ENCODE measurements around the gene FDXACB1. TPM values are rescaled to one million over a fixed set of nuclear protein-coding genes. Genes with fewer than 3 reads are reported as not detected.

Gene FDXACB1
- total and polyA plus RNA-seq, 9 of the 15 experiments (the other 6 are each of a cell fraction or from before 2014, with no cell fraction given), result 3.2 to 7.5 (median 5.3) TPM

DNA sequence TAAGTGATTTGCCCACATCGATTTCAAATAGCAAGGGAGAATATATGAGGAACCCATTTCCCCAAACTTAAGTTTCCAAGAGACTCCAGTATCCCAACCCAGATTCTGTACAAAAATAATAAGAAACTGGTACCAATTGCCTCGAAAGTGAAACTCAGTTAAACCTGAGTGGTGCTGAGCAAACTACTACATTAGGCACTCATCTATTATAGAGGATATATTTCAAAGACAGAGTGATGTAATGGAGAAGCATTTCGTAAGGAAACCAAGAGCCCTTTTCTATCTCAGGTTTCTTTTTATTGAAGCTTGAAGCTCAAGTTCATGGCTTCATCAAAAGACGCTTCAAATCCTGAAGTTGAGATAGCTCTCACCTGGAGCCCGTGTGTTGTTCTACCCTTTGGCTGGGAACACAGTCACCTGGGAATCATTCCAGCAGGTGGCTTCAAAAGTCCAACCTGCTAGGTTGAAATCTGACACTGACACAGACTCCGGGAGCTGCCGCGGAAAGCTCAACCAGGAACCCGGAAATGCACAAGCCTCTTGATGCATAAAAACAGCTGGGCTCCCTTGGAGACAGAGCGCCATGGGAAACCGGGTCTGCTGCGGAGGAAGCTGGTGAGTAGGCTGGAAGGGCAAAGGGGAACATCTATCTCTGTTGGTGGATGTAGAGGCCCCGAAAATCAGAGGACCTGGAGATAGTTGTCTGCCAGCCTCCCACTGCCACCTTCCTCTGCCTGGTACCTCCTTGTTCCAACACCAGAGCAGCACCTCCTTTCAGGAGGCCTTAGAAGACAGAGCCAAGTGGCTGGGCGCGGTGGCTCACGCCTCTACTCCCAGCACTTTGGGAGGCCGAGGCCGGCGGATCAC lies 39.7 kb upstream of the FDXACB1 start, which contains the start of gene C11orf52 (continued):
- TF ChIP-seq MYBL2 (IDR thresholded peaks at IDR 0.05; ENCODE audit: low read depth) (no peak), MYBL2 (CRISPR knock-in tag; IDR thresholded peaks at IDR 0.05; ENCODE audit: borderline replicate concordance) (no peak), HIVEP1 (CRISPR knock-in tag; IDR thresholded peaks at IDR 0.05) (no peak), MECOM (CRISPR knock-in tag; IDR thresholded peaks at IDR 0.05) (no peak), ZNF224 (CRISPR knock-in tag; IDR thresholded peaks at IDR 0.05) (no peak), JUN (IDR thresholded peaks at IDR 0.05; ENCODE audit: borderline replicate concordance, low read depth, low read length) (no peak), JUN (CRISPR knock-in tag; IDR thresholded peaks at IDR 0.05; ENCODE audit: borderline replicate concordance) (no peak), ZNF830 (CRISPR knock-in tag; IDR thresholded peaks at IDR 0.05) (no peak), CBFA2T2 (conservative IDR thresholded peaks at IDR 0.05) (no peak), CTBP1 (IDR thresholded peaks at IDR 0.05; ENCODE audit: borderline replicate concordance) (peak; percentile 22; the same call in 1 of the 2 replicates), HDAC1 (IDR thresholded peaks at IDR 0.05) (no peak), COPS2 (conservative IDR thresholded peaks at IDR 0.05) (no peak), SRSF9 (IDR thresholded peaks at IDR 0.05; ENCODE audit: borderline replicate concordance, low read depth, low read length) (no peak), XRCC4 (IDR thresholded peaks at IDR 0.05; ENCODE audit: extremely low read depth, insufficient read depth, insufficient read length) (no peak), ZNF174 (CRISPR knock-in tag; IDR thresholded peaks at IDR 0.05) (no peak), ZNF232 (CRISPR knock-in tag; IDR thresholded peaks at IDR 0.05) (no peak), C11orf30 (IDR thresholded peaks at IDR 0.05; ENCODE audit: low read depth) (no peak), RFX1 (IDR thresholded peaks at IDR 0.05) (peak; percentile 58), NFATC3 (IDR thresholded peaks at IDR 0.05) (no peak), ZNF133 (CRISPR knock-in tag; IDR thresholded peaks at IDR 0.05) (no peak), DDX20 (tag; IDR thresholded peaks at IDR 0.05; ENCODE audit: low read depth) (no peak), TEAD2 (tag; IDR thresholded peaks at IDR 0.05) (no peak), HNRNPK (IDR thresholded peaks at IDR 0.05; ENCODE audit: low read depth, low read length, poor library complexity, severe bottlenecking) (no peak), TSC22D4 (tag; IDR thresholded peaks at IDR 0.05) (no peak)
- TF ChIP-seq, protein P1, sequence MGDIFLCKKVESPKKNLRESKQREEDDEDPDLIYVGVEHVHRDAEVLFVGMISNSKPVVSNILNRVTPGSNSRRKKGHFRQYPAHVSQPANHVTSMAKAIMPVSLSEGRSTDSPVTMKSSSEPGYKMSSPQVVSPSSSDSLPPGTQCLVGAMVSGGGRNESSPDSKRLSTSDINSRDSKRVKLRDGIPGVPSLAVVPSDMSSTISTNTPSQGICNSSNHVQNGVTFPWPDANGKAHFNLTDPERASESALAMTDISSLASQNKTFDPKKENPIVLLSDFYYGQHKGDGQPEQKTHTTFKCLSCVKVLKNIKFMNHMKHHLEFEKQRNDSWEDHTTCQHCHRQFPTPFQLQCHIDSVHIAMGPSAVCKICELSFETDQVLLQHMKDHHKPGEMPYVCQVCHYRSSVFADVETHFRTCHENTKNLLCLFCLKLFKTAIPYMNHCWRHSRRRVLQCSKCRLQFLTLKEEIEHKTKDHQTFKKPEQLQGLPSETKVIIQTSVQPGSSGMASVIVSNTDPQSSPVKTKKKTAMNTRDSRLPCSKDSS (IDR thresholded peaks at IDR 0.05; ENCODE audit: low read depth, partially characterized antibody), result no peak
- TF ChIP-seq, protein P2, sequence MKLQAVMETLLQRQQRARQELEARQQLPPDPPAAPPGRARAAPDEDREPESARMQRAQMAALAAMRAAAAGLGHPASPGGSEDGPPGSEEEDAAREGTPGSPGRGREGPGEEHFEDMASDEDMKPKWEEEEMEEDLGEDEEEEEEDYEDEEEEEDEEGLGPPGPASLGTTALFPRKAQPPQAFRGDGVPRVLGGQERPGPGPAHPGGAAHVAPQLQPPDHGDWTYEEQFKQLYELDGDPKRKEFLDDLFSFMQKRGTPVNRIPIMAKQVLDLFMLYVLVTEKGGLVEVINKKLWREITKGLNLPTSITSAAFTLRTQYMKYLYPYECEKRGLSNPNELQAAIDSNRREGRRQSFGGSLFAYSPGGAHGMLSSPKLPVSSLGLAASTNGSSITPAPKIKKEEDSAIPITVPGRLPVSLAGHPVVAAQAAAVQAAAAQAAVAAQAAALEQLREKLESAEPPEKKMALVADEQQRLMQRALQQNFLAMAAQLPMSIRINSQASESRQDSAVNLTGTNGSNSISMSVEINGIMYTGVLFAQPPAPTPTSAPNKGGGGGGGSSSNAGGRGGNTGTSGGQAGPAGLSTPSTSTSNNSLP (IDR thresholded peaks at IDR 0.05; ENCODE audit: borderline replicate concordance, low read depth, low read length), result no peak
- TF ChIP-seq, protein P3, sequence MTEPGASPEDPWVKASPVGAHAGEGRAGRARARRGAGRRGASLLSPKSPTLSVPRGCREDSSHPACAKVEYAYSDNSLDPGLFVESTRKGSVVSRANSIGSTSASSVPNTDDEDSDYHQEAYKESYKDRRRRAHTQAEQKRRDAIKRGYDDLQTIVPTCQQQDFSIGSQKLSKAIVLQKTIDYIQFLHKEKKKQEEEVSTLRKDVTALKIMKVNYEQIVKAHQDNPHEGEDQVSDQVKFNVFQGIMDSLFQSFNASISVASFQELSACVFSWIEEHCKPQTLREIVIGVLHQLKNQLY (CRISPR knock-in tag; conservative IDR thresholded peaks at IDR 0.05), result no peak

Data from K562 (cell line).